IMR-90 (cell line): Measurements from ENCODE around the gene PROCA1. TPM values are rescaled to one million over a fixed set of nuclear protein-coding genes. Genes with fewer than 3 reads are reported as not detected.

Experiments
- ATAC-seq: fragments of 200-7000 bp; cut with Tn5 transposase; 2 replicates; pipeline ENCODE4 v1.9.1; 2020; ENCODE audit warnings: low read depth, mild to moderate bottlenecking, moderate library complexity
- BruUV-seq: library from RNA; stranded (reverse); fragments of 400-500 nt; replicated peaks from 2 replicates; lab custom pipeline; 2021; lab: Mats Ljungman, UMichigan
- CTCF ChIA-PET: fragments of 300-600 bp; formaldehyde crosslinking; extraction: SDS; loops from one replicate; lab custom pipeline; 2021; ENCODE audit warnings: antibody characterized with exemption; lab: Yijun Ruan, JAX
- POLR2A ChIA-PET: fragments of 300-600 bp; sonication (Branson Sonifier 250); formaldehyde crosslinking; loops from one replicate; lab custom pipeline; 2022; ENCODE audit warnings: antibody characterized with exemption; ENCODE audit not compliant: unreplicated experiment; lab: Charles Lee
- DNase-seq: peaks from one replicate; pipeline ENCODE4 v3.0.0; 2013
- H2AFZ ChIP-seq: replicated peaks from 2 replicates; pipeline ENCODE3; 2013; ENCODE audit warnings: low read length, mild to moderate bottlenecking; ENCODE audit not compliant: poor library complexity
- H2AK5ac ChIP-seq: 2 replicates; pipeline ENCODE4 v1.6.1; 2013; ENCODE audit warnings: low read depth, low read length, inconsistent platforms
- H2AK9ac ChIP-seq: replicated peaks from 2 replicates; pipeline ENCODE3; 2013; ENCODE audit warnings: mild to moderate bottlenecking, low read depth, low read length, moderate library complexity; ENCODE audit not compliant: poor library complexity
- H2BK120ac ChIP-seq: 2 replicates; pipeline ENCODE4 v1.6.1; 2013; ENCODE audit warnings: low read depth, low read length, inconsistent platforms
- H2BK15ac ChIP-seq: 3 replicates; pipeline ENCODE4 v1.6.1; 2013; ENCODE audit warnings: low read depth, low read length, inconsistent platforms
- H2BK20ac ChIP-seq: 2 replicates; pipeline ENCODE4 v1.6.1; 2013; ENCODE audit warnings: low read depth, mild to moderate bottlenecking, inconsistent platforms, low read length, moderate library complexity
- H2BK5ac ChIP-seq: 2 replicates; pipeline ENCODE4 v1.6.1; 2013; ENCODE audit warnings: mild to moderate bottlenecking, low read depth, low read length, inconsistent platforms; ENCODE audit not compliant: poor library complexity, severe bottlenecking
- H3K14ac ChIP-seq: replicated peaks from 2 replicates; pipeline ENCODE4 v1.6.1; 2013; ENCODE audit warnings: low read depth, low read length, inconsistent platforms
- H3K18ac ChIP-seq: 2 replicates; pipeline ENCODE4 v1.6.1; 2013; ENCODE audit warnings: low read depth, low read length, control low read depth
- H3K23ac ChIP-seq: 2 replicates; pipeline ENCODE4 v1.6.1; 2013; ENCODE audit warnings: low read depth, low read length, inconsistent platforms
- H3K27ac ChIP-seq: 2 replicates; pipeline ENCODE4 v1.5.1; 2013; ENCODE audit warnings: mild to moderate bottlenecking, control low read depth, low read length; ENCODE audit not compliant: insufficient read depth
- H3K27me3 ChIP-seq: 2 replicates; pipeline ENCODE4 v1.6.1; 2013; ENCODE audit warnings: low read length; ENCODE audit not compliant: control insufficient read depth, insufficient read depth
- H3K36me3 ChIP-seq: 2 replicates; pipeline ENCODE4 v1.6.1; 2013; ENCODE audit warnings: low read length, mixed read lengths; ENCODE audit not compliant: control insufficient read depth, insufficient read depth
- H3K4ac ChIP-seq: 2 replicates; pipeline ENCODE4 v1.6.1; 2013; ENCODE audit warnings: low read depth, low read length, inconsistent platforms
- H3K4me1 ChIP-seq: 2 replicates; pipeline ENCODE4 v1.6.1; 2013; ENCODE audit warnings: low read length, mixed read lengths; ENCODE audit not compliant: control insufficient read depth, insufficient read depth
- H3K4me2 ChIP-seq: 2 replicates; pipeline ENCODE4 v1.6.1; 2013; ENCODE audit warnings: low read depth, mild to moderate bottlenecking, control low read depth, low read length, moderate library complexity
- H3K4me3 ChIP-seq: 2 replicates; pipeline ENCODE4 v1.5.1; 2013; ENCODE audit warnings: low read depth, mild to moderate bottlenecking, control low read depth, low read length, moderate library complexity; ENCODE audit not compliant: insufficient read depth
- H3K56ac ChIP-seq: 2 replicates; pipeline ENCODE4 v1.6.1; 2013; ENCODE audit warnings: low read length, inconsistent platforms; ENCODE audit not compliant: insufficient read depth; ENCODE audit errors: extremely low read depth
- H3K79me1 ChIP-seq, 2 experiments: 2 replicates each; pipeline ENCODE4 v1.6.1; 2013; ENCODE audit warnings: low read length in 2 of 2, inconsistent platforms in 1 of 2, low read depth in 1 of 2
- H3K9ac ChIP-seq: 2 replicates; pipeline ENCODE4 v1.6.1; 2013; ENCODE audit warnings: low read depth, low read length, control low read depth
- H3K9me1 ChIP-seq: 2 replicates; pipeline ENCODE4 v1.6.1; 2013; ENCODE audit warnings: low read length, inconsistent platforms; ENCODE audit not compliant: insufficient read depth
- H3K9me3 ChIP-seq: 2 replicates; pipeline ENCODE4 v1.6.1; 2013; ENCODE audit warnings: low read length; ENCODE audit not compliant: control insufficient read depth, insufficient read depth
- H4K20me1 ChIP-seq: 2 replicates; pipeline ENCODE4 v1.6.1; 2013; ENCODE audit warnings: low read length, inconsistent platforms; ENCODE audit not compliant: insufficient read depth
- H4K5ac ChIP-seq: 2 replicates; pipeline ENCODE4 v1.6.1; 2013; ENCODE audit warnings: mild to moderate bottlenecking, low read depth, low read length, control low read depth
- H4K8ac ChIP-seq, 2 experiments: 2 replicates each; pipeline ENCODE4 v1.6.1; 2013; ENCODE audit warnings: low read depth in 2 of 2, low read length in 2 of 2, control low read depth in 1 of 2, inconsistent platforms in 1 of 2
- H4K91ac ChIP-seq: 2 replicates; pipeline ENCODE4 v1.6.1; 2013; ENCODE audit warnings: low read depth, low read length, inconsistent platforms; ENCODE audit not compliant: insufficient read depth
- BHLHE40 ChIP-seq: fragments of 150-350 bp; IDR thresholded peaks from 2 replicates; pipeline ENCODE4 v1.6.1; 2016; ENCODE audit warnings: mild to moderate bottlenecking, low read depth, low read length
- CEBPB ChIP-seq: IDR thresholded peaks from 2 replicates; pipeline ENCODE4 v1.6.1; 2012; ENCODE audit warnings: low read depth, low read length, improper control_type of control experiment
- CHD1 ChIP-seq: IDR thresholded peaks from 2 replicates; pipeline ENCODE4 v1.6.1; 2012; ENCODE audit warnings: low read depth, low read length, improper control_type of control experiment
- CTCF ChIP-seq: conservative IDR thresholded peaks from 2 replicates; pipeline ENCODE4 v1.5.1; 2012; ENCODE audit warnings: mild to moderate bottlenecking, low read depth, low read length, improper control_type of control experiment
- ELK1 ChIP-seq: fragments of 150-350 bp; IDR thresholded peaks from 2 replicates; pipeline ENCODE4 v1.6.1; 2016; ENCODE audit warnings: low read depth, mild to moderate bottlenecking, low read length, moderate library complexity, borderline replicate concordance
- FOS ChIP-seq: fragments of 150-350 bp; IDR thresholded peaks from 2 replicates; pipeline ENCODE4 v1.6.1; 2016; ENCODE audit warnings: low read depth, low read length
- MAFK ChIP-seq: IDR thresholded peaks from 2 replicates; pipeline ENCODE4 v1.6.1; 2012; ENCODE audit warnings: low read depth, low read length, improper control_type of control experiment
- MAZ ChIP-seq: IDR thresholded peaks from 2 replicates; pipeline ENCODE4 v1.6.1; 2012; ENCODE audit warnings: low read depth, mild to moderate bottlenecking, low read length, improper control_type of control experiment, moderate library complexity, borderline replicate concordance
- NFE2L2 ChIP-seq: fragments of 150-350 bp; IDR thresholded peaks from 2 replicates; pipeline ENCODE4 v1.6.1; 2016; ENCODE audit warnings: low read depth, mild to moderate bottlenecking, low read length
- POLR2A ChIP-seq: IDR thresholded peaks from 2 replicates; pipeline ENCODE4 v1.6.1; 2012; ENCODE audit warnings: mild to moderate bottlenecking, low read depth, low read length
- RAD21 ChIP-seq: IDR thresholded peaks from 2 replicates; pipeline ENCODE4 v1.6.1; 2012; ENCODE audit warnings: low read length, improper control_type of control experiment
- RCOR1 ChIP-seq: IDR thresholded peaks from 2 replicates; pipeline ENCODE4 v1.6.1; 2012; ENCODE audit warnings: mild to moderate bottlenecking, low read length, improper control_type of control experiment; ENCODE audit not compliant: insufficient replicate concordance
- RFX5 ChIP-seq: IDR thresholded peaks from 2 replicates; pipeline ENCODE4 v1.8.0; 2012; ENCODE audit warnings: low read depth, mild to moderate bottlenecking, low read length, moderate library complexity
- SMC3 ChIP-seq: fragments of 150-350 bp; IDR thresholded peaks from 2 replicates; pipeline ENCODE4 v1.6.1; 2016; ENCODE audit warnings: low read depth, mild to moderate bottlenecking, antibody characterized with exemption, low read length, moderate library complexity
- WGBS, 2 experiments: methylation state at CpG; one replicate each; pipeline versions ENCODE4 v1.1.5 to v1.1.7; 2013; ENCODE audit warnings: missing lambda C conversion rate in 2 of 2; ENCODE audit not compliant: insufficient read length in 1 of 2; ENCODE audit errors: extremely low coverage in 2 of 2; 5-methylcytosine and 5-hydroxymethylcytosine counted together
- dilution Hi-C: fragments of 300-500 bp; cut with HindIII; formaldehyde crosslinking; loops from one replicate; pipeline ENCODE4 v1.14.3; 2018; ENCODE audit warnings: low sequenced_read_pairs; ENCODE audit not compliant: unreplicated experiment
- in situ Hi-C: fragments of 300-500 bp; cut with MboI; formaldehyde crosslinking; loops from 3 replicates; pipeline ENCODE4 v1.14.3; 2019; ENCODE audit warnings: low sequenced_read_pairs, inconsistent platforms, mixed read lengths
- intact Hi-C: fragments of 100-400 bp; cut with micrococcal nuclease; formaldehyde crosslinking; loops from 2 replicates; pipeline ENCODE4 v1.10.0; 2022
- polyA plus RNA-seq, 3 experiments: library from polyadenylated mRNA; depleted of rRNA; stranded (reverse); fragments of >200 nt; gene quantifications; 2 replicates each; pipeline ENCODE4 v1.2.3, GENCODE V29; 2012; ENCODE audit warnings: low replicate concordance in 1 of 3
- total RNA-seq: library from RNA; depleted of rRNA; stranded (reverse); fragments of >200 nt; gene quantifications from 2 replicates; pipeline ENCODE4 v1.2.3, GENCODE V29; 2012
- TF ChIP-seq, protein P1 (sequence below): fragments of 150-350 bp; IDR thresholded peaks from 2 replicates; pipeline ENCODE4 v1.6.1; 2017; ENCODE audit warnings: mild to moderate bottlenecking, antibody characterized with exemption, low read length, low read depth

PROCA1 gene
- total and polyA plus RNA-seq, 2 of the 4 experiments (the other 2 are of a cell fraction): 0.36 to 1.7 TPM

DNA sequence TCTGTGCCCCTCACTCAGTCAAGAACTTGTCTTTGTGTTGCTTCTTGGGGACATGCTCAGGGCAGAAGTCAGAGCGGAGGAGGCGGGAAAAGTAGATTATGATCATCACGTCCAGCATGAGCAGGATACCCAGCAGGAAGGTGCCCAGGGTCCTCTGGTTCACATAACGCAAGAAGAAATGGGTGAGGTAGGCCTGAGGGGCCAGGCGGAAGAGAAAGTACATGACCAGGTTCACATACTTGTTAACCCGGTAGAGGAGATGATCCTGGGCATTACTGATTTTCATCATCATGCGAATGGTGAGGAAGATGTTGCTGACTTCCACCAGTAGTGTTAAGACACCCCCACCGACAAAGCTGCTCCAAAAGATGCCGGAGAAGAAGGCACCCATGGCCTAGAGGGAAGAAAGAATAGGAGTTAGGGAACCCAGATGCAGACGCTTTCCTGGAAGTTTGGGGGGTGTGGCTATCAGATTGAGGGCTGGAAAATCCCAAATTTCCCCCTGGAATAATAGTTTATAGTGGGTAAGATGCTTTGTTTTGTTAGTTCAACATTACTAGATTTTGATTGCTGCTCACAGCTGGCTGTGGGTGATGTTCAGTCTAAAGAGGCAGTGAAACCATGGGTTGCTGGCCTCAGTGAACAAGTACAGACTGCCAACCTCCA lies 12.9 kb upstream of the PROCA1 start:
- Histone ChIP-seq H3K4me2 (peak overlapping the region; percentile 98; the same call in 1 of the 2 replicates), H4K20me1 (peaks cover 45% of the 10 kb centered on the region), H2BK120ac (no peak overlapping the region), H2BK20ac (no peak overlapping the region), H3K9me3 (no peaks in the 10 kb centered on the region), H3K9me1 (no peaks in the 10 kb centered on the region), H2AK9ac (peak overlapping the region; percentile 26), H3K9ac (no peak overlapping the region), H3K18ac (no peak overlapping the region), H3K23ac (peak overlapping the region; percentile 70), H3K56ac (no peak overlapping the region), H3K27me3 (no peaks in the 10 kb centered on the region), H2AFZ (no peak overlapping the region), H3K79me1 (peaks cover 10 to 49% of the 10 kb centered on the region in 2 experiments; a peak in 3 of 4 replicates), H3K4me1 (peaks cover 12% of the 10 kb centered on the region), H4K8ac (peak overlapping the region; percentile 10 to 59; a peak in 3 of 4 replicates), H3K4me3 (no peak overlapping the region), H2AK5ac (peak overlapping the region; percentile 18; the same call in 1 of the 2 replicates), H2BK5ac (no peak overlapping the region), H2BK15ac (no peak overlapping the region), H3K14ac (peak overlapping the region; percentile 13; the same call in 1 of the 2 replicates), H4K5ac (no peak overlapping the region), H3K36me3 (peaks cover 36% of the 10 kb centered on the region), H3K4ac (peak overlapping the region; percentile 88; the same call in 1 of the 2 replicates), H3K27ac (no peak overlapping the region), H4K91ac (no peak overlapping the region)
- POLR2A ChIA-PET: interaction anchor here (1.3 kb wide), 1 partner anchor 14 kb away, joined by 3 read pairs; no protein-coding TSS in a partner anchor
- in situ Hi-C loops (no loop called here), dilution Hi-C loops (no loop called here), intact Hi-C loops (no loop called here)
- 100% methylated on average over 2 of the region's 10 CpGs; no CpG with 5 or more reads in 1 of the 2 experiments for WGBS, 2 experiments
- ATAC-seq: no peak
- no TSS peak for BruUV-seq
- no peak for DNase-seq
- CTCF ChIA-PET: interaction anchor here (0.7 kb wide), 1 partner anchor 314 kb away, joined by 3 read pairs; no protein-coding TSS in a partner anchor
- no peak for TF ChIP-seq RFX5
- TF ChIP-seq POLR2A: no peak
- no peak for TF ChIP-seq CTCF
- TF ChIP-seq SMC3: no peak
- no peak for TF ChIP-seq CHD1
- no peak for TF ChIP-seq RCOR1
- no peak for TF ChIP-seq BHLHE40
- no peak for TF ChIP-seq NFE2L2
- TF ChIP-seq ELK1: no peak
- no peak for TF ChIP-seq MAFK
- no peak for TF ChIP-seq MAZ
- no peak for TF ChIP-seq RAD21
- TF ChIP-seq CEBPB: no peak
- no peak for TF ChIP-seq FOS
- TF ChIP-seq, protein P1, sequence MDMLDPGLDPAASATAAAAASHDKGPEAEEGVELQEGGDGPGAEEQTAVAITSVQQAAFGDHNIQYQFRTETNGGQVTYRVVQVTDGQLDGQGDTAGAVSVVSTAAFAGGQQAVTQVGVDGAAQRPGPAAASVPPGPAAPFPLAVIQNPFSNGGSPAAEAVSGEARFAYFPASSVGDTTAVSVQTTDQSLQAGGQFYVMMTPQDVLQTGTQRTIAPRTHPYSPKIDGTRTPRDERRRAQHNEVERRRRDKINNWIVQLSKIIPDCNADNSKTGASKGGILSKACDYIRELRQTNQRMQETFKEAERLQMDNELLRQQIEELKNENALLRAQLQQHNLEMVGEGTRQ: no peak
